ENCODE measurements around the gene CRELD1. TPM values are rescaled to one million over a fixed set of nuclear protein-coding genes. Genes with fewer than 3 reads are reported as not detected.
A peak's percentile ranks its signal among the peaks of the same experiment; 100 is the strongest.
"Not testable (repeated sequence)": the region's sequence is repeated elsewhere in the genome, so short reads cannot be mapped to it uniquely, and the experiment has no call there.

CRELD1 gene
- total RNA-seq, 1 donor from 2014 or later, result 51.4 TPM

DNA sequence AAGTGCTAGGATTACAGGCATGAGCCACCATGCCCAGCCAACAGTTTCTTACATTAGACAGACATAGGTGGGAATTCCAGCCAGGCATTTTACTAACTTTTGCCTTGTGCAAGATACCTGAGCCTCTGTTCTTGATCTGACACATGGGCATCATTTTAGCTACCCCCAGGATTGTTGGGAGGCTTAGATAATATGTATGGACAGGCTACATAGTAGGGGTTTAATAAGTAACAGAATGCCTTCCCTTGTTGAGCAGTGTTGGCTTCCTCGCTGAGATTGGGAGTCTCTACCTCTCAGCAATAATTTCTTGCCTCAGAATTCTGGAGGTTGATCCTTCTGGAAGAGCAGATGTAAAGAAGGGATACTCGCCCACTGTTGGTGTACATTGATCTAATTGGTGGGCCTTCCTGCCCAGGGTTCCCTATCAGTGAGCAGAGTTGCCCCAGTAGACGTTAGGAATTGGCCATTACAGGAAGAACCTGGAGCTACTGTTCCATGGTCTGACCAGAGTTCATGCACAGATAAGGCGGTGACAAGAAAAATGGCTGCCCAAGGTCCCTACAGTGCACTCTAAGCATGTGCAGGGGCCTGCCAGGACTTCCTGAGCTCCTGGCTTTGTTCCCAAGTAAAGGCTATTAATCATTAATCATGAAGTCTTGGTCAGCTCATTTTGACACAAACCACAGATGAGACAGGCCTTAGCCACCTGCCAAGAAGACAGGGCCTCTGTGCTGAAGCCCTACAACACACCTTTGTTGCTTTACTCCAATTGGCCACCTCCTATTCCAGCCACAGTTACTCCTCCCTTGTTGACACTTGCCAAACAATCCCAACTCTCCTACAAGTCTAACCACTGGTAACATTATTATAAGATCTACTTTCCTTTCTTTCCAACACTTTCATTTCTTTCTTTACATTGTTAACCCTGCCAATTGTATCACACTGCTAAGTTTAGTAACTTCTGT, 35.9 kb upstream of the CRELD1 start:
- TF ChIP-seq, protein P1, sequence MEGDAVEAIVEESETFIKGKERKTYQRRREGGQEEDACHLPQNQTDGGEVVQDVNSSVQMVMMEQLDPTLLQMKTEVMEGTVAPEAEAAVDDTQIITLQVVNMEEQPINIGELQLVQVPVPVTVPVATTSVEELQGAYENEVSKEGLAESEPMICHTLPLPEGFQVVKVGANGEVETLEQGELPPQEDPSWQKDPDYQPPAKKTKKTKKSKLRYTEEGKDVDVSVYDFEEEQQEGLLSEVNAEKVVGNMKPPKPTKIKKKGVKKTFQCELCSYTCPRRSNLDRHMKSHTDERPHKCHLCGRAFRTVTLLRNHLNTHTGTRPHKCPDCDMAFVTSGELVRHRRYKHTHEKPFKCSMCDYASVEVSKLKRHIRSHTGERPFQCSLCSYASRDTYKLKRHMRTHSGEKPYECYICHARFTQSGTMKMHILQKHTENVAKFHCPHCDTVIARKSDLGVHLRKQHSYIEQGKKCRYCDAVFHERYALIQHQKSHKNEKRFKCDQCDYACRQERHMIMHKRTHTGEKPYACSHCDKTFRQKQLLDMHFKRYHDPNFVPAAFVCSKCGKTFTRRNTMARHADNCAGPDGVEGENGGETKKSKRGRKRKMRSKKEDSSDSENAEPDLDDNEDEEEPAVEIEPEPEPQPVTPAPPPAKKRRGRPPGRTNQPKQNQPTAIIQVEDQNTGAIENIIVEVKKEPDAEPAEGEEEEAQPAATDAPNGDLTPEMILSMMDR (IDR thresholded peaks at IDR 0.05), result no peak
- DNase-seq (no peak), ATAC-seq (peak; percentile 86)
- Histone ChIP-seq H3K4me1 (peaks cover 20% of the 10 kb centered on the region), H3K27me3 (no peaks in the 10 kb centered on the region), H3K36me3 (peaks cover 7% of the 10 kb centered on the region), H3K4me3 (no peak overlapping the region), H3K27ac (peak overlapping the region; percentile 74), H3K9me3 (no peaks in the 10 kb centered on the region)
- intact Hi-C loops (cut with DNase I), result no loop called here

DNA sequence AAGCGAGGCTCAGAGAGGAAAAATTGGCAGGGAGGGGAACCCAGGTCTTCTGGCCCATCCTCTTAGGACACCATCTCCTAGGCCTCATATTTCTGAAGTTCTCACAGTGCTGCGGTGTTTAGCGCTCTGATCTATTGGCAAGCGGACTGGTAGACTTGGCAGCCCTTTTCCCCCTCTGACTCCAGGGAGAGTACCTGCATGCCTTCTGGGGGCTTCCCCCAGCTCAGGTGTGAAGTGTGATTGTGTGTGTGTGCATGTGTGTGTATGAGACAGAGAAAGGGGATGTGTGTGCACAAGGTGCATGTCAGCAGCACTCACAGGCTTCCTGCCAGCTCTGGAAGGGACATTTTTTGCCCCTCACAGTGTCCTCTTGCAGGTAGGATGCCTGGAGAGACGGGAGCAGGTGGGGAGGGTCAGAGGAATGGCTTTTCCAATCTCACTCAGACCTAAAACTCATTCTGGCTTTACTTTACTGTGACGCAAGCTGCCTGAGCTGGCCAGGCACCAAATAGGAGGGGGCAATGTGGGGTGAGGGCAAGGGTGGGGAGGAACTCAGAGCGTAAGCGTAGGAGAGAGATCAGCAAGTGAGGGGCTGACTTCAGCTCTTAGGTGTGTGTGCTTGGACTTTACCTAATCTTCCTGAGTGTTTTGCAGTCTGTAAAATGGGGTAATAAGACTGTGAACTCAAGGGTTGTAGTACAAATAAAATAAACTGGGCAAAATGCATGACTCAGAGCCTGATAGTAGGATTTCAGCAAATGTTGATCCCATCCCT, 35.0 kb upstream of the CRELD1 start:
- no peaks in the 10 kb centered on the region for H3K36me3 ChIP-seq
- no peaks in the 10 kb centered on the region for H3K9me3 ChIP-seq
- peaks cover 20% of the 10 kb centered on the region for H3K4me1 ChIP-seq
- DNase-seq, result no peak
- peak; percentile 32 for ATAC-seq
- no peaks in the 10 kb centered on the region for H3K27me3 ChIP-seq
- no peak overlapping the region for H3K4me3 ChIP-seq
- intact Hi-C loops (cut with DNase I), result no loop called here
- H3K27ac ChIP-seq, result peak overlapping the region; percentile 74
- TF ChIP-seq, protein P1 (IDR thresholded peaks at IDR 0.05), result no peak

DNA sequence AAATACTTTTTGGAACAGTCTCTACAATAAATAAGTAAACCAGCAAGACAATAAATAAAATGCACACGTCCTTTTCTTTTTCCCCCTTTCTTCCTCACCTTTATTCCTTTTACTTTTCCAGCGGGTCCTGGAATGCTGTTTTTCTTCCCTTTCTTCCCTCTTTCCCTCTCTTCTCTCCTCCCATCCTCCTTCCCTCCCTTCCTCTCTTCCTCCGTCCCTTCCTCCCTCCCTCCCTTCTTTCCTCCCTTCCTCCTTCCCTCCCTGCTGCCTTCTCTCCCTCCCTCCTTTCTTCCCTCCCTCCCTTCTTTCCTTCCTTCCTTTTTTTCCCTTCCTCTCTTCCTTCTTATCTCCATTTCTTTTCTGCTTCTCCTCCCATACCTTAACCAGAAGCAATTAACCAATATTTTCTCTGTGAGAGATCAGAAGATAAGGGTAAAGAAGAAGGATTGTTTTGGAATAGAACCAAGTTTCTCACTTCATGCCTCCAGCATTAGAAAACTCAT, 34.3 kb upstream of the CRELD1 start:
- Histone ChIP-seq H3K27me3 (no peaks in the 10 kb centered on the region), H3K27ac (no peak overlapping the region), H3K36me3 (no peaks in the 10 kb centered on the region), H3K4me1 (peaks cover 20% of the 10 kb centered on the region), H3K4me3 (no peak overlapping the region), H3K9me3 (no peaks in the 10 kb centered on the region)
- ATAC-seq, result no peak
- DNase-seq, result no peak
- intact Hi-C loops (cut with DNase I), result no loop called here
- TF ChIP-seq, protein P1 (IDR thresholded peaks at IDR 0.05), result no peak

DNA sequence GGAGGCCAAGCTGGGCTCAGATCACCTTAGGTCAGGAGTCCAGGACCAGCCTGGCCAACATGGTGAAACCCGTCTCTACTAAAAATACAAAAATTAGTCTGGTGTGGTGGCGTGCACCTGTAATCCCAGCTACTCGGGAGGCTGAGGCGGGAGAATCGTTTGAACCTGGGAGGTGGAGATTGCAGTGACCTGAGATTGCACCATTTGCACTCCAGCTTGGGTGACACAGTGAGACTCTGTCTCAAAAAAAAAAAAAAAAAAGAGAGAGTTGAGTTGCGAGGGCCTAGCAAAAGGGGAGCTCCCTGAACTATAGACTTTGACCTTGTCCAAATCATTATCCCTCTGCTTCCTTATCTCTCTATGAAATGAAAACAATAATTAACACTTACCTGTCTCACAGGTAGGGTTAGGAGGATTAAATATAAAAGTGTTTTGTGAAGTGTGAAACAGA, 32.6 kb upstream of the CRELD1 start:
- DNase-seq; H3K4me3 ChIP-seq; ATAC-seq; H3K27ac ChIP-seq; H3K36me3 ChIP-seq; H3K9me3 ChIP-seq; intact Hi-C loops (cut with DNase I); H3K27me3 ChIP-seq: not testable (repeated sequence)
- H3K4me1 ChIP-seq, result peaks cover 20% of the 10 kb centered on the region

DNA sequence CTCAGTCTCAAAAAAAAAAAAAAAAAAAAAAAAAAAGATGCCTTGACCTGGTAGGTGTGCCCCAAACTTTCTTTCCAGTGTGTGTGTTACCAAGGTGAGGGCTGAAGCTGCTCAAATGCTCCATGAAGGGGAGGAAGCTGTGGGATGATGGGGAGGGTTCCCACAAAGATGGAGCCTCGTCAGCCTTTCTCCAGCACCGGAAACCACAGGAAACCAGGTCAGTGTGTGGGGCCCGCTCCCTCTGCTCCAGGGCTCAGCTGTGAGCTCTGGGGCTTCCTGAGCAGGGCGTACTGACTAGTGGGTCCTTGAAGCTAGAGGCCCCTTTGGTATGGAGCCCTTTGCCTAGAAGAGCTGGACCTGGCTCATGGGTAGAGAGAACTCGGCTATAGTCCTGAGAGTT, 31.7 kb upstream of the CRELD1 start:
- intact Hi-C loops (cut with DNase I), result no loop called here
- Histone ChIP-seq H3K4me1 (peaks cover 20% of the 10 kb centered on the region), H3K27me3 (no peaks in the 10 kb centered on the region), H3K27ac (peak overlapping the region; percentile 72), H3K36me3 (peaks cover 4% of the 10 kb centered on the region), H3K9me3 (no peaks in the 10 kb centered on the region), H3K4me3 (no peak overlapping the region)
- TF ChIP-seq, protein P1 (IDR thresholded peaks at IDR 0.05), result no peak
- ATAC-seq (no peak), DNase-seq (no peak)

Data from upper lobe of right lung (tissue), 1 donor.